Measurements from ENCODE around the gene DYSF.

- TF ChIP-seq, protein P1, sequence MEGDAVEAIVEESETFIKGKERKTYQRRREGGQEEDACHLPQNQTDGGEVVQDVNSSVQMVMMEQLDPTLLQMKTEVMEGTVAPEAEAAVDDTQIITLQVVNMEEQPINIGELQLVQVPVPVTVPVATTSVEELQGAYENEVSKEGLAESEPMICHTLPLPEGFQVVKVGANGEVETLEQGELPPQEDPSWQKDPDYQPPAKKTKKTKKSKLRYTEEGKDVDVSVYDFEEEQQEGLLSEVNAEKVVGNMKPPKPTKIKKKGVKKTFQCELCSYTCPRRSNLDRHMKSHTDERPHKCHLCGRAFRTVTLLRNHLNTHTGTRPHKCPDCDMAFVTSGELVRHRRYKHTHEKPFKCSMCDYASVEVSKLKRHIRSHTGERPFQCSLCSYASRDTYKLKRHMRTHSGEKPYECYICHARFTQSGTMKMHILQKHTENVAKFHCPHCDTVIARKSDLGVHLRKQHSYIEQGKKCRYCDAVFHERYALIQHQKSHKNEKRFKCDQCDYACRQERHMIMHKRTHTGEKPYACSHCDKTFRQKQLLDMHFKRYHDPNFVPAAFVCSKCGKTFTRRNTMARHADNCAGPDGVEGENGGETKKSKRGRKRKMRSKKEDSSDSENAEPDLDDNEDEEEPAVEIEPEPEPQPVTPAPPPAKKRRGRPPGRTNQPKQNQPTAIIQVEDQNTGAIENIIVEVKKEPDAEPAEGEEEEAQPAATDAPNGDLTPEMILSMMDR (IDR thresholded peaks at IDR 0.05; ENCODE audit: poor library complexity, severe bottlenecking): no peak
- TF ChIP-seq POLR2AphosphoS5 (IDR thresholded peaks at IDR 0.05): no peak
- TF ChIP-seq MXI1 (conservative IDR thresholded peaks at IDR 0.05; ENCODE audit: poor library complexity, severe bottlenecking): no peak
- no peak for TF ChIP-seq EZH2 (IDR thresholded peaks at IDR 0.05; ENCODE audit: borderline replicate concordance, insufficient read depth, low read length, poor library complexity, severe bottlenecking)
- TF ChIP-seq EP300 (conservative IDR thresholded peaks at IDR 0.05; ENCODE audit: poor library complexity, severe bottlenecking): no peak
- TF ChIP-seq TAF1 (IDR thresholded peaks at IDR 0.05; ENCODE audit: low read depth): no peak
- TF ChIP-seq, protein P2, sequence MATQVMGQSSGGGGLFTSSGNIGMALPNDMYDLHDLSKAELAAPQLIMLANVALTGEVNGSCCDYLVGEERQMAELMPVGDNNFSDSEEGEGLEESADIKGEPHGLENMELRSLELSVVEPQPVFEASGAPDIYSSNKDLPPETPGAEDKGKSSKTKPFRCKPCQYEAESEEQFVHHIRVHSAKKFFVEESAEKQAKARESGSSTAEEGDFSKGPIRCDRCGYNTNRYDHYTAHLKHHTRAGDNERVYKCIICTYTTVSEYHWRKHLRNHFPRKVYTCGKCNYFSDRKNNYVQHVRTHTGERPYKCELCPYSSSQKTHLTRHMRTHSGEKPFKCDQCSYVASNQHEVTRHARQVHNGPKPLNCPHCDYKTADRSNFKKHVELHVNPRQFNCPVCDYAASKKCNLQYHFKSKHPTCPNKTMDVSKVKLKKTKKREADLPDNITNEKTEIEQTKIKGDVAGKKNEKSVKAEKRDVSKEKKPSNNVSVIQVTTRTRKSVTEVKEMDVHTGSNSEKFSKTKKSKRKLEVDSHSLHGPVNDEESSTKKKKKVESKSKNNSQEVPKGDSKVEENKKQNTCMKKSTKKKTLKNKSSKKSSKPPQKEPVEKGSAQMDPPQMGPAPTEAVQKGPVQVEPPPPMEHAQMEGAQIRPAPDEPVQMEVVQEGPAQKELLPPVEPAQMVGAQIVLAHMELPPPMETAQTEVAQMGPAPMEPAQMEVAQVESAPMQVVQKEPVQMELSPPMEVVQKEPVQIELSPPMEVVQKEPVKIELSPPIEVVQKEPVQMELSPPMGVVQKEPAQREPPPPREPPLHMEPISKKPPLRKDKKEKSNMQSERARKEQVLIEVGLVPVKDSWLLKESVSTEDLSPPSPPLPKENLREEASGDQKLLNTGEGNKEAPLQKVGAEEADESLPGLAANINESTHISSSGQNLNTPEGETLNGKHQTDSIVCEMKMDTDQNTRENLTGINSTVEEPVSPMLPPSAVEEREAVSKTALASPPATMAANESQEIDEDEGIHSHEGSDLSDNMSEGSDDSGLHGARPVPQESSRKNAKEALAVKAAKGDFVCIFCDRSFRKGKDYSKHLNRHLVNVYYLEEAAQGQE (IDR thresholded peaks at IDR 0.05; ENCODE audit: borderline replicate concordance): no peak
Observed at GRCh38 chr2:71538241-71538640, 84.9 kb downstream of the DYSF start.

Data from neural cell (in vitro differentiated cells).